HUDEP-2 (cell line): ENCODE measurements around the gene GRID1.

Experiments
- DNase-seq, 76 experiments: peaks; one replicate each; lab custom pipeline; 2025; ENCODE audit not compliant: unreplicated experiment in 76 of 76; lab: John Stamatoyannopoulos, UW

The GRID1 gene

DNA sequence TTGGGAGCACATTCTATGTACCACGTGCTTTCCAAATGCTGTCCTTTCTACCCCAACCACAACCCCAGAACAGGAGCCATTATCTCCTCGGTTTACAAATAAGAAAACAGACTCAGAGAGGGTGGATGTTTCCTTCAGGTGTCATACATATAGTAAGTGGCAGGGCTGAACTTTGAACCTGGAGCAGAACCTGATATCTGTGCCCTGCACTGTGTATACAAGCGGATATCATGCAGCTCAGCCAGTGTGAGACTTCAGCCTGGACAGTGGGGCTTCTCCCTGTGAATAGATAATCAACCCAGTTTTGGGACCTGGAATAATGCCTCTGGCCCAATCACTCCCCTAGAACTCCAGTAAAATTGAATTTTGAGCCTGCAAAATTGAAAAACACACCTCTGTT lies 341.1 kb downstream of the GRID1 start:
- no peak for DNase-seq

DNA sequence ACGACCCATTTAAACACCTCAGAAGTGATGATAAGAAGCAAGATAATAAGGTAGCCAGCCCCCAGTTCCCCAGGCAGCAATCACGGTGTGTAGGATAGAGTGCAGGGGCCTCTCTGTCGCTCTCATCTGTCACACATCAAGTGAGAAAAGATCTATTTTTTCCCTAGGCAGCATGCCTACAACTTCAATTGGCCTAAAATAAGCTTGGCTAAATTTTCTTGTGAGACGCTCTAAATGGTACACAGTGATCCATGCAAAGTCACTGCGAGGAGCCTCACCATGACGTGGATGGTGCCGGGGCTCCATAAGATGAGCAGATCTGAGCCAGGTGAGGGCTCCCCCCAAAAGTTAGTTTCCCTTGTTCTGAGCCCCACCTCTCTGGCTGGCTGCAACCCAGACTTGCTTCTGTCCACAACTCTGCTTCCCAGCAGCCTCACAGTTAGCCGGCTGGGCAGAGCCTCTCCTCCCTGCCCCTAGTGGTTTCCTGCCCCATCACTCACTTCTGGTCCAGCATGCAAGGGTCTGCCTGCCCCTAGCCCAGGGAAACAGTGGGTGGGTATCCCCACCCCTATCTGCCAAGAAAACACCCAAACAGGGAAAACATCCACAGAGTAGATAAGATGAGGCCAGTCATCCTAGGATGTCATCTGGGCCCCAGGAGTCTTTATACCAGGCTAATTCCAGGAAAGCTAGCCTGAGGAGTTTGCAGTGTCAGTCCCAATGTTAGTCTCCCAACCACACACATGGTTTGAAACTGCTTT lies 342.1 kb downstream of the GRID1 start:
- no peak for DNase-seq

DNA sequence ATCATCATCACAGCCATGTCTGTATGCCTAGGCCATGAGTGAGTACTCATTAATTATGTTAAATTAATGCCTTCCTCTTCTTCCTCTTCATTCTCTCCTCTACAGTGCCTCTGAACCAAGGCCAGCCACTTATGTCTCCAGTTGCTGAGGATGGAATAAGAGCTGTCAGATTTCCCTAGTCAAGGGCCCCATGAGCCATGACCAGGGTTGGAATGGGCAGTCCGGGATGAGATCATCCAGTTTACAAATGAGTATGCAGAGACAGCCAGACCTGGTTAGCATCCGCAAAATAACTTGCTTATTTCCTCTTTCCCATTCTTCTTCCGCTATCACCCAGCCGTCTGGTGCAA lies 342.7 kb downstream of the GRID1 start:
- DNase-seq, result no peak

DNA sequence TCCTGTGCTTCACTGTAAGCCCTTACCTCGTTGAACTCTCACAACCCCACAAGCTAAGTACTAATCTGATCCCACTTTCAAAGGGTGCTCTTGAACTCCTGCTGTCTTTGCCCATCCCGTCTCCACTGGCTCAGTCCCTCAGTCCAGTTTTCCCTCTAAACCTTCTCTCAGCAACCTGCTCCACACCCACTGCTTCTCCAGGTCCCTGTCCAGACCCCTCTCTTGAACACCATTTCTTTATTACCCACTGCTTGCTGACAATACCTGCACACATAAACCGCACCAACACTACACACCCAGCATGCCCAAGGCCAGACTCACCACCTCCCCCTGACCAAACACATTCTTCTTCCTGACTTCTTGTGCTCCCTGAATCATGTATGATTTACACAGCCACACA lies 343.3 kb downstream of the GRID1 start:
- no peak for DNase-seq

DNA sequence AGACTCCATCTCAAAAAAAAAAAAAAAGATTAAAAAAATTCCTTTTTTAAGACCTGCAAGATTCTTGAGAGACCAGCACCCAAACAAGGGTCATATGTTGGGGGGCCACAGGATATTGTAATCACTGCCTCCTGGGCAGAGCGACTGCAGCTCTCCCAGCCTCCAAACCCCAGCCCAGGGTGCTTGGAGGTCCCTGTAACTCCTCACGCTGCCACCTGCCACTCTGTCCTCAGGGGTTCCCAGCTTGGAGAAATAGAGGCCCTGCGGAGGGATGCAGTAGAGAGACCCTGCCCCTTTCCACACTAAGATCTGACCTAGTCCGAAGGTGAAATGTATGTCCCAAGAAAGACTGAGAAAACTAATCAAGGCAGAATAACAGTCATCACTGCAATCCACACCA lies 343.7 kb downstream of the GRID1 start:
- no peak for DNase-seq

DNA sequence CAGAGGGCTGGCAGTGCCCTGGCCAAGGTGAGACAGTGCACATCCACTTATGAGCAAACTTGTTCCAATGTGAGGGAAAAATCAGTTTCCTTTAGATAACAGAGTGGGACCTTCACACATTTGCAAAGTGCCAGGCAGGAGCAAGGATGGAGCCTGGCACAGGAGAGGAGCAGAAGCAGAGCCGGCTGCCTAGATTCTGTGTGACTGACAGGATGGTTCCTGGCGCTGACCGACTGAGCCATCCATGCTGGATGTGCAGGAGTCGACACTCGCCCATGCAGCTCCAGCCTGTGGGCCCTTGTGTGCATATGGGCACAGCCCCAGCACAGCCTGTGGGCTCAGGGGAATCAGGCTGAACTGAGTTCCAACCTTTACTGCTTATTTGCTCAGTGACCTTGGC lies 346.5 kb downstream of the GRID1 start:
- DNase-seq, result no peak

DNA sequence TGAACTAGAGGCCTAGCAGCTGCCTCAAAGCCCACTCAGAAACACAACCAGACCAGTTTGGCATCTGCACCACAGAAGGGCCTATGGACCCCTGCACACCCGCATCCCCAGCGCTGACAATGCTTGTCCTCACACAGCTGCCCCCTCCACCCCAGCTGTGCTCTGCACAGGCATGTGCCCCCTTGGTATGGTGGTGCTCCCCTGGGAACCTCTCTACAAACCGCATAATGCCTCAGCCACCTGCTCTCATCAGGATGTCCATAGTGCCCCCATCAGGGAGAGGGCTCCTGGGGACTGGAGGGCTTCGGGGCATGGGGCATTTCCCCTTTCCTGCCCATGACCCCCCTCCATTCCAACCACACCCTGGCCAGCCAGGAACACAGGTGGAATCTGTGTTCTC lies 347.5 kb downstream of the GRID1 start:
- no peak for DNase-seq

DNA sequence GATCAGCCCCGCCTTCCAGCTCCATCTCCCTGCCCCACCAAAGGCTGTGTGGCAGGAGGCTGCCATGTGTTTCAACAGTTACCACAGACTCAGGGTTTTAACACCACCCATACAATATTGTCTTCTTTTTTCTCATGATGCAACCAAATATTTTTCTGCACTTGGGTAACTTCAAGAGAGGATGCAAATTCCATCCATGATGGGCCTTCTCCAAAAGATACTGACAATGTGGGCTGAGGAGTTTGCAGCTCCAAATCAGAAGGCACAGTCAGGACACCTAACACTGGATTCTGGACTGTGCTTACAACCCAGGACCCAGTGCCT lies 347.9 kb downstream of the GRID1 start:
- DNase-seq, result no peak

DNA sequence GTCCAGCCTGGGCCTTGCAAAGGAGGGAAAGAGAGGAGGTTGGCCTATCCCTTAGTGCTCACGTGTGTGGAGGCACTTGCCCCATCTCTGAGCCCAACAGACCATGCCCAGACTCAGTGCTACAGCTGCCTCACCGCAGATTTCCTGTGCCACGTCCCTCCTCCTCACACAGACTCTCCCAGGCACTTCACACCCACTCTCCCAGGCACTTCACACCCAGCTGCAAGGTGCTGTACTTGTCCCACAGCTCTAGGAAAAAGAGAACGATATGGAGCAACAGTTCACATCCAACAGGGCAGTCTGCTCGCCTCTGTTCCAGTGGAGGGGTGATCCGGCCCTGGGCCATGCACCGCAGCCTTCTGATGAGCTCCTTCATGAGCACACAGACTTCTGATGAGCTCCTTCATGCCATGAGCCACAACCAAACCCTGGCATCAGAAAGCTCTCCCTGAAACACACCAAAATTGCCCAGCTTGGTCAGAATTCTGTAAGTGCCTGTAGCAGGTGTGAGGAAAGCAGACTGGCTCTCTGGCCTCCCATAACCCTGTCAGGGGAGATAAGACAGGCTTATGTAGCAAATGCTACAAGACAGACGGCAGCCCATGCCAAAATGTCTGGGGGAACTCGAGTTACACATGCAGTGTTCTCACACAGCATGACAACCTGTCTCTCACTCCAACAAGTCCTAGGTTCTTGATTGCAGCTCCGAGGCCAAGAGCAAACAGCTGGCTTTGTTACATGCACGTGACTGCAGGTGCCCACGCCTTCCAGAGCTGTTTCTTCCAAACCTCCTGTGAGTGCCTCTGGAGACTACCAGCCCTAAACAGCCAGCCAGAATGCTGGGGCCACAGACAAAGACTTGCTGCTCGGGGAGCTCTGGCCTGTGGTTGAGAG lies 348.5 kb downstream of the GRID1 start:
- no peak for DNase-seq

DNA sequence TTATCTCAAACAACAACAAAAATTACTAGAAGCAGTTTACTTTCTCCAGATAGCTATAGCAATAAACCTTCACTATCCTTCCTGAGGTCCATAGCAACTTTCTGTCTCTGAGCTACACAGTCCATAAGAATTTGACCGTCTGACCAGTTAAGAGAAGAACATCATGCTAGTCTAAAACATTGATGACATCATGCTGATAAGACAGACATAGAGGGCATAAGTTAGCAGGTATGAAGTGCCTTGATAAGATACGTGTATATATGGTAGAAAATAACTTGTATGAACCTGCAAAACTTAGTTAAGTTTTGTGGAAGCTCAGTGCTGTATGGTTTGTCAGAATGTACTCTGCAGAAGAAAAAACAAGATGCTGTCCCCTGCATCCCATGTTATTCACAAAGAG lies 353.0 kb downstream of the GRID1 start:
- DNase-seq, result no peak

DNA sequence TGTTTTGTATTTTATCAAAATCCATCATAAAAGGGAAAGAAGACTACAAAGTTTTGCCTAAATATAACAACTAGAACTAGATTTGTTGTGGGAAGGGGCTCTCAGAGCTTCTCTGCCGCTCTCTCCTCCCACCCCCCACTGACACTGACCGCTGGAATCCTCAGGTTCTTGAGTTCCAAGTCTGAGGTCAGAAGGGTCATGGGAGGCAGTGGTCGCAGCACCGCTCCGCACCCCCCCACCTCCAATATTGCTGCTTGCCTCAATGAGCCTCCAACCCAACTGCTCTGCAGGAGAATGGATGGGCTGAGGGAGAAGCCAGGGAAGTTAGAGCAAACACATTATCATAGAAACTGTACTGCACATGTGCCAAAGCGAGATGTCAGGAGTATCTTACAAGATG lies 359.4 kb downstream of the GRID1 start:
- DNase-seq, result no peak

DNA sequence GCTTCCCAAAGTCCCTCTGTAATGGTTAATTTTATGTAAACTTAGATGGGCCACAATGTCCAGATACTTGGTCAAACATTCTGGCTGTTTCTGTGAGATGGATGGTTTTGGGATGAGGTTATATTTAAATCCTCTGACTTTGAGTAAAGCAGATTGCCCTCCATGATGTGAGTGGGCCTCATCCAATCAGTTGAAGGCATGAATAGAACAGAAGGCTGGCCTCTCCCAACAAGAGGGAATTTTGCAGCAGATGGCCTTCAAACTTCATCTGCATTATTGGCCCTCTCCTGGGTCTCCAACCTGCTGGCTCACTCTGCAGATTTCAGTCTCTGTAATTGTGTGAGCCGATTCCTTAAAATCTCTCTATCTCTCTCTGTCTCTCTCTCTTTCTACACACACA lies 362.3 kb downstream of the GRID1 start:
- no peak for DNase-seq

DNA sequence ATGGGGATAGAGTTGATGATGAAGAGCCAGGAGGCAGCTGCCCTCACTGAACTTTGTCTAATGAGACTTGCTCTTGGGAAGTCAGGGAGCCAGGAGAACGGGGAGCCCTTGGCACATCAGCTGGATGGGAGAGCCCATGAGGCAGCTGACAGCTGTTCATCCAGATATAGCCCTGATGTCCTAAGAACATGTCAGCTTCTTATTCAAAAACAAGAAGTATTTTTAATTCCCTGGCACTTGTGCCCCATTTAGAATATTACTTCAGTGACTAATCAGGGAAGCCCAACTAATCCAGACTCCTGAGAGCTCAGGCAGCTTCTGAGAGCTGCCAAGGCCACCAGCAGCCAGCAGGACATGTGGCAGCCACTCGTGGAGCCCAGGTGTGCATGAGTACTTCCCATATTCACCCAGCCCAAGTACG lies 363.4 kb downstream of the GRID1 start:
- DNase-seq, result no peak

DNA sequence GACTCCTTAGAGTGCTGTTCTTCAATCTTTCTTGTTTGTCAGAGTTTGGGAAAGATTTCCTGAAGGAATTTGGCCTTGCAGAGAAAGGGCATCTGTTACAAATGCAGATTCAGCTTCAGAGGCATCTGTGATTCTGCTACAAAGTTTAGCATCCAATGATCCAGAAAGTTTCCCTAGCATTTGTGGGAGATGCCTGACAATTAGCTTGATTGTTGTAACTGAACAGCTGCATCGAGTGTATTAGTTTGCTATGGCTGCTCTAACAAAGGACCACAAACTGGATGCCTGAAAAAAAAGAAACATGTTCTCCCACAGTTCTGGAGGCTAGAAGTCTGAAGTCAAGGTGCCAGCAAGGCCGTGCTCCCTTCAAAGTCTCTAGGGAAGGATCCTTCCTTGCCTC lies 365.1 kb downstream of the GRID1 start:
- no peak for DNase-seq

DNA sequence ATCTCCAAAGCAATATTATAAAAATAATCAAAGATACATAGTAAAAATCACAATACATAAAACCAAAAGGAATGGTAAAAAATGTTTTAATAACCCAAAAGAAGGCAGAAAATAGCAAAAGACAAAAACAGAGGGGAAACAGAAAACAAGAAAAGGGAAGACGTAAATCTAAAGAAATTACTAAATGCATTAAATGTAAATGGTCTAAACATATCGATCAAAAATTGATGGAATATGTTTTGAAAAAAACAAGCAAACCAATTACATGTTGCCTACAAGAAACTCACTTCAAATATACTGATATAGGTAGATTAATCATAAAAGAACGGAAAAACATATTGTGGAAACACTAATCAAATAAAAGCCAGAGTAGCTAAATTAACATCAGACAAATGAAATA lies 369.1 kb downstream of the GRID1 start:
- no peak for DNase-seq

DNA sequence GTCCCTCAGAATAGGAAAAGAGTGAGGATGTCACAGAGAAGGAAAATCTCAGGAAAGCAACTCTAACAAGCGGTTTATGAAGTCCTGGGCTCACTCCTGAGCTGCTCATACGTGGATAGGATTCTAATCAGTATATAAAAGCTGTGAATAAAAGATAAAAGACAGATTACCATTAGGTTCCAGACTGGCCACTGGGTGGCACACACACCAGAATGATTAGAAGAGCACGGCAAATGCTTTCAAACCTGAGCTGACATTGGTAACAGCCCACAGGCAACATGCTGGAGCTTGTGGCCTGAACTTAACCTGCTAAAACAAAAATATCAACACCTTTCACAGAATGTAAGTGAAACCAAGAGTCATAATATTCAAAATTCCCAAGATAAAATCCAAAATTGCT lies 370.8 kb downstream of the GRID1 start:
- peak in 13 of 76 experiments; percentile 1 to 32 (median 16) for DNase-seq

DNA sequence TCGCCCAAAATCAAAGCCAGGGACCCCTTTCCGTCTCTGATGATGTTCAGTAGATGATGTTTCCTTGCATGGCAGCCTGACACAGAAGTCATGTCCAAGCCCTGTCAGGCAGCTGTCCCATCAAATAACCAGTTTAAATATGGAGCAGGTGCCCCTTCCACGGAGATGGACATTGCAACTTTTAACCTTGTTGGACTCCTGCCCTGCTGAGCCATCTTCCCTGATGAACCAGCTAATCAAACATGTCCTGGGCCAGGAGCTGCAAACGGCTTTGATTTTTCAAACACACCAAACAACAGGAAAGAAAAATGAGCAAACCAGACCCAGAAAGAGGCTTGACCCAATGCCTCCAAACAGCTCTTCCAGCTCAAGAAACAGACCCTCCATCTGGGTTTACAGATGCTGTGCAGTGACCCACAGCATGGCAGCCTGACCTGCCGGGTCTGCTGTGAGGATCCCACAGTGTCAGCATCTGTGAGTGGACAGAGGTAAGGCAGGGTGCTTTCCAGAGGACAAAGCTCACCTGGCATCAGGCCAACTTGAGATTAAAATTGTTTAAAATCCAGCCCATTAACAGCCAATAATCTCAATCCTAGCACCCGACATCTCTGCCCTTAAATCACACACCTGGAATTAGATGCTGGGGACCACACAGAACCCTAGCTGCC lies 372.6 kb downstream of the GRID1 start:
- DNase-seq, result no peak

DNA sequence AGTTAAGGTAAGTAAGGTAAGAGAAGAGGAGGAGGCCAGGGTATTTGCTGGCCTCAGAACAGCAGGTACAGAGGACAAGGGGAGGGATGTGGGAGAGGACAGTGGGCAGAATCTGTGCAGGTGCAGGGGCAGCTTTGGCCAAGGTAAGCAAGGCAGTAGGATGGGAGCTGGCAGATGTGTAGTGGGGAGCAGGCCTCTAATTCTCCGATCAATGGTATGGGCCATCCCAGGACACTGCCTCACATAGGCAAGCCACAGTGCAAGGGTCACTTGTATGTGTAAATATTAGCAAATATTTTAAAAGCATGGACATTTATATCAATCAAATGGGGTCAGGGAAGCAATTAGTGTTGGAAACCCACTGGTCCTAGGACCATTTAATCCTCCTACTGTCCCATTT lies 373.5 kb downstream of the GRID1 start:
- DNase-seq, result no peak

DNA sequence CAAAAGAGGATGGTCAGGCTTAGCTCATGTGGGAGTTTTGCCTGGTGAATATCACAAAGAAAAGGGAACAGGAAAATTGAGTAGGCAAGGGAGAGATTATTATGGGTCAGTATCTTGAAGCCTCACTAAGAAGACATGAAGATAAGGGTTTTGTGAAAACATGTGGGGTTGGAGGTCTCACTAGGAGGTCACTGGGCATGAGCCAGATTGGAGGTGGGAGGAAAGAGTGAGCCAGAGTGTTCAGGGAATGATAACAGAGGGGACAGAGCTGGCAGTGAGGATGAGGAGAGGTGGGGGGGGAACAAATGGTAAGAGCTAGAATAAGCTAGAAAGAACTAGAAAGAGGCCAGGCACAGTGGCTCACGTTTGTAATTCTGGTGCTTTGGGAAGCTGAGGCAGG lies 374.3 kb downstream of the GRID1 start:
- peak in 1 of 76 experiments; percentile 5 for DNase-seq

DNA sequence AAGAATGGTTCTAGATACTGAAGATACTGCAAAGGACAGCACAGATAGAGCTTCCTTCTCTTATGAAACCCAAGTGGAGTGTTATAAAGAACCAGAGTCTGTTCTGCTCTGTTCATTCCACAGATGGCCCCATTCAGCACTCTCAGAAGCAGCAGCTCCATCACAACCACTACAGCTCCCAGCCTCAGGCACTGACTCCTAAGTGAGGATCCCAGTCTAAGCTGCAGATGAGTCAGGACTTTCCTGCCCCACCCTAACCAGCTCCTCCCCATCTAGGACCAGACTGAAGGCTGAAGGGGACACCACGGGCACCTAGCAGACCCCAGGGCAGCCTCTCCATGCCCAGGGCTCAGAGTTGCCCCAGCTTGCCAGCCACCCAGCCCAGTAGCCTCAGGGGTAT lies 379.8 kb downstream of the GRID1 start:
- DNase-seq, result no peak

DNA sequence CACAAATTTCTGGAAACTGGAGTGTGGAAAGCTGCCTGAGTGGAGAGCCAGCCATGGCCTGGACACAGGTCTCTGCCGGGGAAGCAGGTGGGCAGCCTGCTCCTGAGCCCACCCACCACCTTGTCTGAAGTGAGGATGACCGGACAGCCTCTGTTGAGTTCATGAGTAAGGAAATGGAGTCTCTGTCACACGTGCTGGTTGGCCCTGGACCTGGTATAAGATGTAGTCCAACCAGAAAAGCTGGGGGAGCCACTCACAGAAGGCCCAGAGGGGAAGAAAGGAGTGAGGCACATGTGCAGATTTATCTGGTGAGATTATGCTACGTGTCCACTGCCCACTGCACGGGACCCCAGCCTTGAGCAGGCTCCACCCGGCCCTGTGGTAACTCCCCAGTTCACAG lies 383.5 kb downstream of the GRID1 start:
- no peak for DNase-seq

DNA sequence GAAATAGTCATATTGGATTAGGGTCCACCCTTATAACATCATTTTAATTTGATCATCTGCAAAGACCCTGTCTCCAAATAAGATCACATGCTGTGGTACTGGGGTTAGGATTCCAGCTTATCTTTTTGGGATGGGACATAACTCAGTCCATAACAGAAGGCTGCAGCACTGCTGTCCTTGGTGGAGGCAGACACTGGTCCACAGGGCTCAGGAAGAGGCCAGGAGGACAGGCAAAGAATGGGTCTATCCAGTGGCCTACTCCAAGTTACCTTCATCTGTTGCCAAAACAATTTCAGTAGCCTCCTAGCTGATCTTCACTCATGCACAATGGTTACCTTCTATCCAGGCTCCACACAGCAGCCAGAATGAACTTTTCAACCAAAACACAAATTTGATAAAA lies 387.0 kb downstream of the GRID1 start:
- no peak for DNase-seq
